GM21529 (cell line): ENCODE data around the gene ACIN1.
A peak's percentile ranks its signal among the peaks of the same experiment; 100 is the strongest.
"Not testable (repeated sequence)": the region's sequence is repeated elsewhere in the genome, so short reads cannot be mapped to it uniquely, and the experiment has no call there.

Experiments used
- ATAC-seq: cut with Tn5 transposase; IDR thresholded peaks from one replicate; pipeline ENCODE4 v1.9.1; 2021; ENCODE audit not compliant: unreplicated experiment

Gene ACIN1

DNA sequence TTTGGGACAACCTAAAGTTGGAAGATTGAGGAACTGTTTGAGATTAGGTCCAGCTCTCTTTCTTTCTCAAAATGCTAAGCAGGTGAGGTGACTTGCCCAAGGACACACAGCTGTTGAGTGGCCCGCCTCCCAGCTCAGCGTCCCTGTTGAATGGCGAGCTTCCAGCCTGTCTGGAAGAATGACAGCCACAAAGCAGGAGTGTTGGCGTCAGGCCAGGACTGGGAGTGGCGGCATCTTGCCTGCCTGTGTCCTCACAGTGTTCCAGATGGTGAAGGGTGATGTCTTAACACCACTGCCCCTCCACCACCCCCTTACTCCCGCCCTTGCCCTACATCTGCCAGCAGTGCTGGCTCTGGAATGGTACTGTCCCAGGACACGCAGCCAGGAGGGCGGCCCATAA lies 28.5 kb upstream of the ACIN1 start:
- ATAC-seq = no peak

DNA sequence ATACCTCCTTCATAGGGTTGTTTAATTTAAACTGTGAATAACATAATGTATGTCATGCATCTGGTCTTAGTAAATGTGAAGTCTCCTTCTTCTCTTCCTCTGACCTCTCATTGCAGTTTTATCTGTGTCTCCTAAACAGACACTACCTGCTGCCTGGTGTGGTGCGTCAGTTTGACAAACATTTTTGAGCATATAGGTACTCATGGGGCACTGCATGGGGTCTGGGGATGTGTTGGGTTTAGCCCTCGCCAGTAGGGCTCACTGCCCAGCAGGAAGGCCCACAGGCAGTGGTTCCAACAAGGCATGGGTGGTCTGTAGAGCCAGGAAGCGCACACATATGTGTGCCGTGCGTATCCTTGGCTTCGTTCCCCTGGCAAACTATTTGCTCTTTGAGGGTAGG lies 27.1 kb upstream of the ACIN1 start:
- ATAC-seq = no peak

GRCh38 chr14:23121361-23121771 lies 26.4 kb upstream of the ACIN1 start:
- no peak for ATAC-seq

- peak; percentile 77 for ATAC-seq
Measured at GRCh38 chr14:23120541-23121251, 25.8 kb upstream of the ACIN1 start.

DNA sequence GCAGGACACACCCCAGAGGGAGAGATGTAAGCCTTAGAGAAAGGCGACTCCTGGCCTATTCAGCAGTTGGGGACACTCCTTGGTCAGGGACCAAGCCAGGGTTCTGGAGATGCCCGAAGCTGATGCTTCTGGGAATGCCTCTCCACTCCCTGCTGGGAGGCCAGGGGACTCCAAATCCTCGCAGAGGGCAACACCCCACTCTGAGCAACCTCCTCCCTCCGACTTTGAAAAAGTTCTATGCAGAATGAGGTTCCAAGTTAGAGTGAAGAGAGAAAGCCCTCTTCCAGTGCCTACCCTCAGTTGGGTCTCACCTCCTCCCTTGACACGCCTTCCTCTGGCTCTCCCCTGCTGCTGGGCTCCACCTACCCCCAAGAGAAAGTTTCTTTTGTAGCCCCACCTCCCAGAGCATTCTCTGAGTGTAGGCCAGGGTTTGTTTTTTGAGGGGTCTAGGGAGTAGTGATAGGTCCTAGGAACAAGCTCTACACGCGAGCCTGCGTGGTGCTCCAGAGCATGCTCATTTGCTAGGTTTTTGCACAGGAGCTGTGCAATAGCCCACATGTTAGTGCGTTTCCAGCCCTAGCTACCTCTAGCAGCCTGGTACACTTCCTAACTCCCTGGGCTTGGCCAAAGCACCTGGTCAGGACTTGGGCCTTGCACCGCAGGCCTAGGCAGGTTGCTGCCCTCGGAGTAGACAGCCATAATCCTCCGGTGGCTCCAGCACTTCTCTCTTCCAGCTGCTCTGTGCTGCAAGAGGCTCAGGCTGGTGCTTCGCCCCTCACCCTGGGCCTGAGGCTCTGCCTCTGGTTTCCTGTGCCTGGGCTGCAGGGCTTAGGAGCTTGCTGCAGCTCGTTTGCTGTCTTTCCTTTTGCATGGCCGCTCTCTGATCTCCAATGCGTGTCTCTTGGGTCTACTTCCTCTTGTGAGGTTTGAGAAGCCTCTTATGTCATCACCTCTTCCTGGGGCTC lies 24.7 kb upstream of the ACIN1 start:
- no peak for ATAC-seq

- no peak for ATAC-seq
Measured at GRCh38 chr14:23118506-23119362, 23.8 kb upstream of the ACIN1 start, which contains the start of gene CEBPE. Gene CEBPE (minus strand): TSS chr14:23119255. CDS start chr14:23119091, 164 bp downstream.

GRCh38 chr14:23117371-23118020 lies 22.6 kb upstream of the ACIN1 start:
- no peak for ATAC-seq

GRCh38 chr14:23115918-23116317 lies 21.0 kb upstream of the ACIN1 start:
- no peak for ATAC-seq

GRCh38 chr14:23115039-23115731 lies 20.2 kb upstream of the ACIN1 start:
- ATAC-seq = no peak

- ATAC-seq = no peak
Measured at GRCh38 chr14:23114669-23115038, 19.7 kb upstream of the ACIN1 start.

DNA sequence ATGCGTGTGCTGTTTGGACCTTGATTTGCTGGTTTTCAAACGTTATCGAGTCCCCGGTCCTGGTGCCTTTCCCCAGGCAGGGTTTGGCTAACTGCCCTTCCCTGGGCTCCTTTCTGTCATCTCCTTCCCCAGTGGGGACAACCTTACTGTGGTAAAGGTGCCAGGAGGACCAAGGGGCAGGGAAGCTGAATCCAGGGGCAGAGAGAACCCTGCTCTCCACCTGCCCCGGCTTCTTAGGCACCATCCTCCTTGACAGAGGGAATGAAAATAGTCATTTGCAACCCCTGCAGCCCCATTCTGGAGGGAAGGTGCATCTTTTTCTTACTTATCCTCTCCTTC lies 19.2 kb upstream of the ACIN1 start:
- ATAC-seq = no peak

- ATAC-seq = no peak
Measured at GRCh38 chr14:23113431-23114119, 18.6 kb upstream of the ACIN1 start.

DNA sequence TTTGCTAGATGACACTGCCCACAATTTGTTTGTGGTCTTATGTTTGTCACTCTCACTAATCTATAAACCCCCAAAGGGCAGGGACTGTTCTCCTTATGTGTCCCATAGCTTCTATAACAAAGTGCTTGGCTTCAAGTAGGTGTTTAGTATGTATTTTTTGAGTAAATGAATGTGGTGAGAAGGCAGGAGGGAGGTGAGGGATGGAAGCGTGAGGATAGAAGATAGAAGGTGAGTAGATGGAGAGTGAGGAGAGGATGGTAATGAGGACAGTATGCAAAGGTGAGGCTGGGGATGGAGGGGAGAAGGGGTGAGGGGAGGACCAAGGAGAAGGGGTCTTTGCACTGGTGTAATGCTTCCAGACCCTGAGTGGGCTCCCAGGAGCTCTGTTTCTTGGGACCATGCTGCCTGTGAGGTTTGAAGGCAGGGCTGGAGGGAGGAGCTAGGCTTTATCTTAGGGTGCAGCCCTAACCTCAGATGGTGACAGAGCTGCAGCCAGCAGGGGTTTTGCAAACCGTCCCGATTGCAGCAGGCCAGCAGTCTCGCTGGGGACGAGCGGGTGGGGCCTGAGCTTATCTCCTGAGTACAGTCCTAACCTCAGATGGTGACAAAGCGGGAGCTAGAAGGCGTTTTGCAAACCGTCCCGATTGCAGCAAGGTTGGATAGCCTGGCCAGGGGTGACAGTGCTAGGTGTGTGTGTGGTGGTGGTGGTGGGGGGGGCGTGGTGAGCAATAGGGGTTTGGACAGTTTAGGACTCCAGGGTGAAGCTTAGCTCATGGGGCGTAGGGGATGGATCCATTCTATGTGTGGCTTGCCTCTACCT lies 17.6 kb upstream of the ACIN1 start:
- no peak for ATAC-seq

DNA sequence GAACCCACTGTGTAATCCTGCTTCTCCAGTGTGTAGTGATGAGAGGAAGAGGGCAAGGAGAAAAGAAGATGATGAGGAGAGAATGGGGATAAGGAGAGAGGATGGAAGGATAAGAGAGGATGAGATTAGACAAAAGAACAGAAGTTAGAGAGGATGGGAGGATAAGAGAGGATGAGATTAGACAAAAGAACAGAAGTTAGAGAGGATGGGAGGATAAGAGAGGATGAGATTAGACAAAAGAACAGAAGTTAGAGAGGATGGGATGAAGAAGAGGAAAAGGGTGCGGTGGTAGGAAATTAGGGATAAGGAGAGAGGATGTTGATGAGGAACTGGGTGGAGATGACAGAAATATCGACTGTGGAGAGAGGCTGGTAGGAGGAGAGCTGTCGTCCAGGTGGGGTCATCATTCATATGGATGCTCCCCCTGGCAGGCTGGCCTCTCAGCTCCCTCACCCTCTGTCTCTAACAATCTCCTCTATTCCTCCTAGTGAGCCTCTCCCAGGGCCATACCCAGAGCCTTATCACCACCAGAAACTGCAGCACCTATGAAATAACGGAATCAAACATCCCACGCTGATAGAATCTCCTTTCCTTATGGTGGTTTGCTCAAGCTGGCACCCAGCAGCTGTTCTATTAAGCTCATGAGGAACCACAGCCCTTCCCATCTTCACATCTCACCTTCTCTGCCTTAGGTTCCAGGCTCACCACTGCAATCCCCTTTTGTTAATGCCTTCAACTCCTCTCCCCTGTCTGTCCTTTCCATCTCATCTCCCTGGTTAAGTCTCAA lies 15.8 kb upstream of the ACIN1 start:
- no peak for ATAC-seq

DNA sequence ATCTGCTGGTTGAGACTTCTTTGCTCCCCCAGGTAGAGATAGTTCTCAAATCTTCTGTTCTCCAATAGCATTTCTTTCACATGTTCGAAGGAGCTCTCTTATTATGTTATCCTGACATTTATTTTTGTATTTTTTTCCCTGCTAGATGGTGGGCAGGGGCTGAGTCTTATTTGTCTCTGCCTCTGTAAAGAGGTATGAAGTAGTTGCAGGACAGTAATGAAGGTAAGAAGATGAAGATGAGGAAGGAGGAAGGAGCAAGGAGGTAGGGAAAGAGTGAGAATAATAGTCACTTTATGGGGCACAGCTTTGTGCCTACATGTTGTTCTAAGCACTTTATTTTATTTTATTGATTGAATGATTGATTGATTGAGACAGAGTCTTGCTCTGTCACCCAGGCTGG lies 14.8 kb upstream of the ACIN1 start:
- no peak for ATAC-seq

- not testable (repeated sequence) for ATAC-seq
Measured at GRCh38 chr14:23108169-23108568, 13.2 kb upstream of the ACIN1 start.

DNA sequence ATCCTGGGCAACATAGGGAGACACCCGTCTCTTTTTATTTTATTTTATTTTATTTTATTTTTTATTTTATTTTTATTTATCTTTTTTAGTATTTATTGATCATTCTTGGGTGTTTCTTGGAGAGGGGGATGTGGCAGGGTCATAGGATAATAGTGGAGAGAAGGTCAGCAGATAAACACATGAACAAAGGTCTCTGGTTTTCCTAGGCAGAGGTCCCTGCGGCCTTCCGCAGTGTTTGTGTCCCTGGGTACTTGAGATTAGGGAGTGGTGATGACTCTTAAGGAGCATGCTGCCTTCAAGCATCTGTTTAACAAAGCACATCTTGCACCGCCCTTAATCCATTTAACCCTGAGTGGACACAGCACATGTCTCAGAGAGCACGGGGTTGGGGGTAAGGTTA lies 12.7 kb upstream of the ACIN1 start:
- ATAC-seq = not testable (repeated sequence)

DNA sequence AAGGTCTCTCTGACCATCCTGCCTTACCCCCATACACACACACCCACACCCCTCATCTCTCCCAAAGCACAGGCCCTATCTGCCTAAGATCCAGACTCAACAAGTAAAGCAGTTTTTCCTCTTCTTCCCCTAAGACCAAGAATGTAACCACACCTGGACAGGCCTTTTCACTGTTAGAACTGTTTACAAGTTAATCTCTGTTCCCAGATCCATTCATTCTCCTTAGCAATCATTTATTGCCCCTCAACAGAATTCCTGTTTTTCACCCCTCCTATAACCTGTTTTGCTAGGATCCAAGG lies 11.8 kb upstream of the ACIN1 start:
- ATAC-seq = no peak
